Renal cortex interstitium (tissue), 11 donors: ENCODE data around the gene NTRK1. TPM values are rescaled to one million over a fixed set of nuclear protein-coding genes. Genes with fewer than 3 reads are reported as not detected.

ENCODE experiments used
- DNase-seq, 11 donors: peaks; one replicate each; pipeline ENCODE4 v3.0.0-alpha.2; 2013; ENCODE audit warnings: low read depth in 9 of 11, low spot score in 4 of 11; ENCODE audit errors: extremely low read depth in 1 of 11
- polyA plus RNA-seq, 3 donors: library from polyadenylated mRNA; unstranded; fragments of 120-200 nt; gene quantifications; one replicate each; pipeline ENCODE4 v1.2.1, GENCODE V29; 2013; ENCODE audit not compliant: insufficient read length in 3 of 3

Gene NTRK1
- polyA plus RNA-seq, 3 donors, result 0.92 to 1.6 (median 1.5) TPM

- peak; percentile 65 to 91 (median 86) for DNase-seq
Observed at GRCh38 chr1:156892190-156893047, 31.8 kb downstream of the NTRK1 start.

- DNase-seq, result peak in 7 of 11 donors; percentile 51 to 73 (median 61)
Observed at GRCh38 chr1:156893048-156893953, 32.6 kb downstream of the NTRK1 start, which contains the start of gene PEAR1. Gene PEAR1 (plus strand): TSS chr1:156893718. CDS start chr1:156903927, 10,209 bp downstream.

GRCh38 chr1:156894001-156894400 is 33.3 kb downstream of the NTRK1 start:
- no peak for DNase-seq

GRCh38 chr1:156894711-156895454 is 34.2 kb downstream of the NTRK1 start:
- DNase-seq, result no peak

GRCh38 chr1:156895455-156895812 is 34.8 kb downstream of the NTRK1 start:
- no peak for DNase-seq

- no peak for DNase-seq
Observed at GRCh38 chr1:156895927-156896326, 35.3 kb downstream of the NTRK1 start.

- no peak for DNase-seq
Observed at GRCh38 chr1:156896490-156897033, 35.9 kb downstream of the NTRK1 start.

GRCh38 chr1:156897078-156897825 is 36.6 kb downstream of the NTRK1 start:
- no peak for DNase-seq

- DNase-seq, result peak in 6 of 11 donors; percentile 60 to 79 (median 74)
Observed at GRCh38 chr1:156898161-156898566, 37.5 kb downstream of the NTRK1 start.

- DNase-seq, result no peak
Observed at GRCh38 chr1:156898971-156899664, 38.5 kb downstream of the NTRK1 start.

- DNase-seq, result no peak
Observed at GRCh38 chr1:156899956-156900718, 39.5 kb downstream of the NTRK1 start.

GRCh38 chr1:156900896-156901589 is 40.4 kb downstream of the NTRK1 start:
- no peak for DNase-seq

- DNase-seq, result no peak
Observed at GRCh38 chr1:156901590-156901900, 40.9 kb downstream of the NTRK1 start.

- DNase-seq, result no peak
Observed at GRCh38 chr1:156901966-156902915, 41.6 kb downstream of the NTRK1 start.

- no peak for DNase-seq
Observed at GRCh38 chr1:156903328-156904091, 42.8 kb downstream of the NTRK1 start.
